Measurements from ENCODE around the gene RRN3.
"Not testable (repeated sequence)": the region's sequence is repeated elsewhere in the genome, so short reads cannot be mapped to it uniquely, and the experiment has no call there.

The RRN3 gene

GRCh38 chr16:15025234-15025951, 68.7 kb downstream of the RRN3 start:
- DNase-seq = not testable (repeated sequence)

GRCh38 chr16:15024858-15025199, 69.2 kb downstream of the RRN3 start:
- not testable (repeated sequence) for DNase-seq

- not testable (repeated sequence) for DNase-seq
These were observed 70.5 kb downstream of the RRN3 start for GRCh38 chr16:15023381-15024077.

- not testable (repeated sequence) for DNase-seq
These were observed 71.9 kb downstream of the RRN3 start for GRCh38 chr16:15022194-15022593.

GRCh38 chr16:15021429-15021828, 72.6 kb downstream of the RRN3 start:
- not testable (repeated sequence) for DNase-seq

GRCh38 chr16:15016951-15017580, 77.0 kb downstream of the RRN3 start:
- not testable (repeated sequence) for DNase-seq

- DNase-seq = not testable (repeated sequence)
These were observed 77.7 kb downstream of the RRN3 start for GRCh38 chr16:15016354-15016753.

GRCh38 chr16:15015671-15016070, 78.4 kb downstream of the RRN3 start:
- DNase-seq = not testable (repeated sequence)

- DNase-seq = not testable (repeated sequence)
These were observed 81.1 kb downstream of the RRN3 start for GRCh38 chr16:15012941-15013340.
